ENCODE data around the gene PMM1.

- TF ChIP-seq CTCF (IDR thresholded peaks at IDR 0.05) = no peak
- no peak for TF ChIP-seq POLR2A (IDR thresholded peaks at IDR 0.05)
Measured at GRCh38 chr22:41570221-41570620, 19.4 kb downstream of the PMM1 start.
